HL-60 (cell line): ENCODE results near the gene METRNL.

Source experiments
- DNase-seq, 2 experiments: peaks; one replicate each; pipeline ENCODE4 v3.0.0-alpha.2; 2010 to 2020; ENCODE audit warnings: low read depth in 1 of 2, low spot score in 1 of 2
- H3K27ac ChIP-seq: fragments of 250-450 bp; sonication (Bioruptor Pico); replicated peaks from 2 replicates; pipeline ENCODE4 v1.5.1; 2020; ENCODE audit warnings: mild to moderate bottlenecking, moderate library complexity
- H3K27me3 ChIP-seq: fragments of 250-450 bp; sonication (Bioruptor Pico); 2 replicates; pipeline ENCODE4 v1.5.1; 2021; ENCODE audit warnings: mild to moderate bottlenecking, moderate library complexity; ENCODE audit not compliant: insufficient read depth, poor library complexity, severe bottlenecking
- H3K4me3 ChIP-seq: replicated peaks from 2 replicates; pipeline ENCODE4 v1.5.1; 2011; ENCODE audit warnings: mild to moderate bottlenecking, control low read depth, low read length; ENCODE audit not compliant: insufficient read depth
- GABPA ChIP-seq: IDR thresholded peaks from 2 replicates; pipeline ENCODE4 v1.6.1; 2012; ENCODE audit warnings: low read depth
- POLR2AphosphoS5 ChIP-seq: IDR thresholded peaks from 2 replicates; pipeline ENCODE4 v1.6.1; 2012; ENCODE audit warnings: low read depth
- SPI1 ChIP-seq: IDR thresholded peaks from 2 replicates; pipeline ENCODE4 v1.6.1; 2012; ENCODE audit warnings: low read depth, mild to moderate bottlenecking, borderline replicate concordance
- TF ChIP-seq, protein P1 (sequence below): IDR thresholded peaks from one replicate; pipeline ENCODE4 v1.5.1; 2011; ENCODE audit warnings: low read length, control low read depth, inconsistent platforms; ENCODE audit not compliant: insufficient read depth
- TF ChIP-seq, protein P2 (sequence below): IDR thresholded peaks from 2 replicates; pipeline ENCODE4 v1.6.1; 2012; ENCODE audit warnings: low read depth; ENCODE audit not compliant: insufficient replicate concordance

The METRNL gene

DNA sequence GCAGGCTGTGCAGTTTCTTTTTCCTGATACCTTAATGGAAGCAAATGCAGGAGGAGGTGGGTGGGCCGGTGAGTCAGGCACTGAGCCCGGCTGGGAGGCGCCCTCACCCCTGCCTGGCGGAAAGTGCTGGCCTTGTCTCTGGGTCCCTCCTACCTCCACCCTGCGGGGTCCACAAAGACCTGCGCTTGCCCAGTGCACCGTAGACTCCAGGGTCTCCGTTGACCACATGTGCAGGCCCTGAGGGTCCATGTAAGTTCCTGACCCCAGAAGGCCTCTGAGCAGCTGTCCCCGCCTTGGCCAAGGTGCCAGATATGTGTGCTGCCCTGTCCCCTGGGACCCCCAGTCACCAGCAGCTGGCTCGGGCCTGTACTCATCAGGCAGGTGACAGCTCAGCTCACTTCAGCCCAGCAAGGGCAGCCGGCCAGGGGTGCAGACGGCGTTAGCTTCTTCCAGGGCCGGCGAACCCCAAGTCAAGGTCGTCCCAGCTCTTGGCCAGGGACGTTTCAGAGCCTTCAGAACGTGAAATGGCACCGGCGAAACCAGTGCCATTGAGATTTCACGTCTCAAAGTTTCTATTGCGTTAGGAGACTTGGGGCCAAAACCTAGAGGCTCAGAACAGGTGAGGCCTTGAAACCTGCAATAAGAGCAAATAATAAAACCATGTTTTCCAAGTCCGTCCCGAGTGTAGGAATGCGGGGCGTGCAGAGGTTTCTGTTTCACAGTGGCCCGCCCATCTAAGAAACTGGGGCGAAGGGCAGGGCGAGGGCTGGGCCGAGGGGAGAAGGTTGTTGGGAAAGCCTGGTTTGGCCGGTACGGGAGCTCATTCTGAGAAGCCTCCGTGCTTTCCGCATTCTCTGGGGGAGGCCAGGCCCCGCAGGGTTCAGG lies 12.1 kb downstream of the METRNL start:
- H3K27me3 ChIP-seq, result no peaks in the 10 kb centered on the region
- no peak for TF ChIP-seq POLR2AphosphoS5
- no peak for TF ChIP-seq GABPA
- TF ChIP-seq, protein P1, sequence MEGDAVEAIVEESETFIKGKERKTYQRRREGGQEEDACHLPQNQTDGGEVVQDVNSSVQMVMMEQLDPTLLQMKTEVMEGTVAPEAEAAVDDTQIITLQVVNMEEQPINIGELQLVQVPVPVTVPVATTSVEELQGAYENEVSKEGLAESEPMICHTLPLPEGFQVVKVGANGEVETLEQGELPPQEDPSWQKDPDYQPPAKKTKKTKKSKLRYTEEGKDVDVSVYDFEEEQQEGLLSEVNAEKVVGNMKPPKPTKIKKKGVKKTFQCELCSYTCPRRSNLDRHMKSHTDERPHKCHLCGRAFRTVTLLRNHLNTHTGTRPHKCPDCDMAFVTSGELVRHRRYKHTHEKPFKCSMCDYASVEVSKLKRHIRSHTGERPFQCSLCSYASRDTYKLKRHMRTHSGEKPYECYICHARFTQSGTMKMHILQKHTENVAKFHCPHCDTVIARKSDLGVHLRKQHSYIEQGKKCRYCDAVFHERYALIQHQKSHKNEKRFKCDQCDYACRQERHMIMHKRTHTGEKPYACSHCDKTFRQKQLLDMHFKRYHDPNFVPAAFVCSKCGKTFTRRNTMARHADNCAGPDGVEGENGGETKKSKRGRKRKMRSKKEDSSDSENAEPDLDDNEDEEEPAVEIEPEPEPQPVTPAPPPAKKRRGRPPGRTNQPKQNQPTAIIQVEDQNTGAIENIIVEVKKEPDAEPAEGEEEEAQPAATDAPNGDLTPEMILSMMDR, result no peak
- TF ChIP-seq, protein P2, sequence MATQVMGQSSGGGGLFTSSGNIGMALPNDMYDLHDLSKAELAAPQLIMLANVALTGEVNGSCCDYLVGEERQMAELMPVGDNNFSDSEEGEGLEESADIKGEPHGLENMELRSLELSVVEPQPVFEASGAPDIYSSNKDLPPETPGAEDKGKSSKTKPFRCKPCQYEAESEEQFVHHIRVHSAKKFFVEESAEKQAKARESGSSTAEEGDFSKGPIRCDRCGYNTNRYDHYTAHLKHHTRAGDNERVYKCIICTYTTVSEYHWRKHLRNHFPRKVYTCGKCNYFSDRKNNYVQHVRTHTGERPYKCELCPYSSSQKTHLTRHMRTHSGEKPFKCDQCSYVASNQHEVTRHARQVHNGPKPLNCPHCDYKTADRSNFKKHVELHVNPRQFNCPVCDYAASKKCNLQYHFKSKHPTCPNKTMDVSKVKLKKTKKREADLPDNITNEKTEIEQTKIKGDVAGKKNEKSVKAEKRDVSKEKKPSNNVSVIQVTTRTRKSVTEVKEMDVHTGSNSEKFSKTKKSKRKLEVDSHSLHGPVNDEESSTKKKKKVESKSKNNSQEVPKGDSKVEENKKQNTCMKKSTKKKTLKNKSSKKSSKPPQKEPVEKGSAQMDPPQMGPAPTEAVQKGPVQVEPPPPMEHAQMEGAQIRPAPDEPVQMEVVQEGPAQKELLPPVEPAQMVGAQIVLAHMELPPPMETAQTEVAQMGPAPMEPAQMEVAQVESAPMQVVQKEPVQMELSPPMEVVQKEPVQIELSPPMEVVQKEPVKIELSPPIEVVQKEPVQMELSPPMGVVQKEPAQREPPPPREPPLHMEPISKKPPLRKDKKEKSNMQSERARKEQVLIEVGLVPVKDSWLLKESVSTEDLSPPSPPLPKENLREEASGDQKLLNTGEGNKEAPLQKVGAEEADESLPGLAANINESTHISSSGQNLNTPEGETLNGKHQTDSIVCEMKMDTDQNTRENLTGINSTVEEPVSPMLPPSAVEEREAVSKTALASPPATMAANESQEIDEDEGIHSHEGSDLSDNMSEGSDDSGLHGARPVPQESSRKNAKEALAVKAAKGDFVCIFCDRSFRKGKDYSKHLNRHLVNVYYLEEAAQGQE, result no peak
- no peak for TF ChIP-seq SPI1
- H3K27ac ChIP-seq, result no peak overlapping the region
- no peak overlapping the region for H3K4me3 ChIP-seq
- DNase-seq, result no peak

DNA sequence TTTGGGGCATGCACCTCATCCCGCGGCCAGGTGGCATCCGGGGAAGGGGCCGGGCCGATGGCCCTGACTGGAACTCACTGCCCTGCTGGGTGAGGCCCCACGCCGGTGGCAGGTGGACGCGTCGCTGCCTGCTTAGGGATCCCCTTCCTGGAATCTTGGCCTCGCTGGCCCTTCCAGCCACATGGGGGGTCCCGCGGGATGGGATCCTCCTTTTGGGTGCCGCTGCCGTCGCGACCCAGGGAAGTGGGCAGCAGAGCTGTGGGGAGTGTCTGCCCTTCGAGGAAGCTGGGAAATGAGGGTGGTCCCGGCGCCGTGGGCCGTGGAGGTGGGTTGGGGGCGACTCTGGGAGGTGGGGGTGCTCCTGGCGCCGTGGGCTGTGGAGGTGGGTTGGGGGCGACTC lies 12.8 kb downstream of the METRNL start:
- Histone ChIP-seq H3K27me3 (no peaks in the 10 kb centered on the region), H3K27ac (no peak overlapping the region), H3K4me3 (no peak overlapping the region)
- no peak for DNase-seq
- TF ChIP-seq GABPA (no peak), POLR2AphosphoS5 (no peak), SPI1 (no peak)
- TF ChIP-seq, protein P2, result no peak
- TF ChIP-seq, protein P1, result no peak

DNA sequence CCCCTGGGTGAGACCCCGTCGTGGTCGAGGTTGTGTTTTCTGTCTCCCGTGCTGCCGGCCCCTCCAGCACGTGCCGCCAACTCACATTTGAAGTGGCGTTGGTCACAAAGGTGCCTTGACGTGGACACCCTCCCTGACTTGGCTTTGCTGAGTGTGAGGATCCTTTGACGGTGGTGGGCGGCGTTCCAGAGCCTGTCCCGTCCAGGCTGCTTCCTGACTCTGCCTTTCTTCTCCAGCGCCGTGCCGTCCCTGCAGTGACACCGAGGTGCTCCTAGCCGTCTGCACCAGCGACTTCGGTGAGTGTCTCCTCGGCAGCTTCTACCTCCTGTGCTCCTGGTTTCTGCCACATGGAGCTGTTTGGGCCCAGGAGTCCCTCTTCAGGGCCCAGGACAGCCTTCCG lies 13.5 kb downstream of the METRNL start:
- DNase-seq, result no peak
- Histone ChIP-seq H3K4me3 (no peak overlapping the region), H3K27me3 (no peaks in the 10 kb centered on the region)

More for the DNA sequence above, 13.5 kb downstream of the METRNL start:
- no peak overlapping the region for H3K27ac ChIP-seq
- TF ChIP-seq, protein P1, result no peak
- TF ChIP-seq, protein P2, result no peak
- no peak for TF ChIP-seq POLR2AphosphoS5
- TF ChIP-seq GABPA, result no peak
